GM13976 (cell line): ENCODE results near the gene DNAJA1.

Source experiments
- DNase-seq: peaks from one replicate; pipeline ENCODE4 v3.0.0; 2012; ENCODE audit warnings: low spot score
- in situ Hi-C: fragments of 300-500 bp; cut with MboI; formaldehyde crosslinking; loops from one replicate; pipeline ENCODE4 v1.12.0; 2022; ENCODE audit warnings: low sequenced_read_pairs, mixed read lengths, inconsistent platforms; ENCODE audit not compliant: unreplicated experiment
- TF ChIP-seq, protein P1 (sequence below): IDR thresholded peaks from 2 replicates; pipeline ENCODE4 v1.5.1; 2012; ENCODE audit warnings: borderline replicate concordance, mild to moderate bottlenecking; ENCODE audit not compliant: insufficient read depth; ENCODE audit errors: extremely low read depth, missing control alignments, control extremely low read depth

DNAJA1 gene

DNA sequence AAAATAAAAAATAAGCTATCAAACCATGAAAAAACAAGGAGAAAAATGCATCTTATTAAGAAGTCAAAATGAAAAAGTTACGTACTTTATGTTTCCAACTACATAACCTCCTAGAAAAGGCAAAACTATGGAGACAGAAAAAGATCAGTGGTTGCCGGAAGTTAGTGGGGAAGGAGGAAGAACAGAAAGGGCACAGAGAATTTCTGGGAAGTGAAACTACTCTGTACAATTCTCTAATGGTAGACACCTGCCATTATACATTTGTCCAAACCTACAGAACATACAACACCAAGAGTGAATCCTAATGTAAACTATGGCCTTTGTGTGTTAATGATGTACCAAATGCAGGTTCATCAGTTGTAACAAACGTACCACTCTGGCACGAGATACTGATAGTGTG lies 26.1 kb downstream of the DNAJA1 start:
- TF ChIP-seq, protein P1, sequence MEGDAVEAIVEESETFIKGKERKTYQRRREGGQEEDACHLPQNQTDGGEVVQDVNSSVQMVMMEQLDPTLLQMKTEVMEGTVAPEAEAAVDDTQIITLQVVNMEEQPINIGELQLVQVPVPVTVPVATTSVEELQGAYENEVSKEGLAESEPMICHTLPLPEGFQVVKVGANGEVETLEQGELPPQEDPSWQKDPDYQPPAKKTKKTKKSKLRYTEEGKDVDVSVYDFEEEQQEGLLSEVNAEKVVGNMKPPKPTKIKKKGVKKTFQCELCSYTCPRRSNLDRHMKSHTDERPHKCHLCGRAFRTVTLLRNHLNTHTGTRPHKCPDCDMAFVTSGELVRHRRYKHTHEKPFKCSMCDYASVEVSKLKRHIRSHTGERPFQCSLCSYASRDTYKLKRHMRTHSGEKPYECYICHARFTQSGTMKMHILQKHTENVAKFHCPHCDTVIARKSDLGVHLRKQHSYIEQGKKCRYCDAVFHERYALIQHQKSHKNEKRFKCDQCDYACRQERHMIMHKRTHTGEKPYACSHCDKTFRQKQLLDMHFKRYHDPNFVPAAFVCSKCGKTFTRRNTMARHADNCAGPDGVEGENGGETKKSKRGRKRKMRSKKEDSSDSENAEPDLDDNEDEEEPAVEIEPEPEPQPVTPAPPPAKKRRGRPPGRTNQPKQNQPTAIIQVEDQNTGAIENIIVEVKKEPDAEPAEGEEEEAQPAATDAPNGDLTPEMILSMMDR = no peak
- in situ Hi-C loops = no loop called here
- DNase-seq = no peak

DNA sequence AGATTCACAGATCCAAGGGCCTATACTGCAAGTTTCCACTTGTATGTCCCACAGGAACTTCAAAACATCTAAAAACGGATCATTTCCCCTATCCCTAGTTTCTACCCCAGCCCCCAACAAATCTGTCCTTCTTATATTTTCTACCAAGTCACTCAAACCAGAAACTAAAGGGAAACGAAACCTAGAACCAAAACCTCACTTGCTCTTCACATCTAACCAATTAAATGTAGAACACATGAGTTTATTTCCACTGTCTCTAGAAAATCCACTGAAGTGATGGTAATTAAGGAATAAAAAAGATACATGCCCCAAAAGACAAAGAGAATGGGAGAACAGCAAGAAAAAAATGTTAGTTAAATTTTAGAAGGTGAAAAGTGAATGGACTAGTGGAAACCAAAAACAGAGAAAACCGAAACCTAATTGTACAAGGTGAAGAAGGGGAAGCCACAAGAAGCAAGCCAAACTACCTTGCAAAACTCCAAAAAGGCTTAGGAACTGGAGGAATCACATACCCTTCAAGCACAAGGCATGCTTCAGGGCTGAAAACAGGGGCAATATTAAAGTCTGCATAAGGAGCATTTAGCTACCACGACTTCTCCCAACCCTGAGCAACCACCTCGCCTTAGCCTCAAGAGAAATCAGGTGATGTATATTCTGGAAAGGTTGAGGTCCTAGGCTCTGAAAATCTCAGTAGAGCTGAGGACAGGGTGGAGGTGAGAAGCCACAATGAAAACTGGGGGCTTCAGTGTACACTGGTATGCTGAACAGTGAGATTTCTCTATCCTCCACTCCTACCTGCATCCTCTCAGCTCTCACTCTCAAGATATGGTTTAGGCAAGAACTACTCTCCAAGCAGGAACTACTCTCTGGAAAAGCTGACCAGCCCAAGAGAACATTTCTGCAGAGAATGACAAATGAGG lies 40.3 kb downstream of the DNAJA1 start:
- TF ChIP-seq, protein P1 = no peak
- DNase-seq = peak; percentile 58
- in situ Hi-C loops = no loop called here

DNA sequence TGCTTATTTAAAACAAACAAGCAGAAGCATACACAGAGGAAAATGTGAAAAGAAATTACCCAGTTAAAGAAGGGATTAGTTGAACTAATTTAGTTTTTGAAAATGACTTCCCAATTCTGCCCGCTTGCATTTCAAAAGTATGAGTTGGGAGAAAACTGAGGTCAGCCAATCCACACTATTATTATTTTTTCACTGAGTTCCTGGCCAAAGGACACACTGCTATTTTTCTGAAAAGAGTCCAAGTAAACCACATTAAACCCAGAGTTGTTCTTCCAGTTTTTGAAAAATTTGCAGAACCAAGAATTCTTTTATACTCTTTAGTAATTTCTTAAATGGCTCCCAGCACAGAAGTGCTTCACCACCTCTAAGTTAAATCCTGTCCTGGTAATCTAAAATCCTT lies 43.9 kb downstream of the DNAJA1 start:
- TF ChIP-seq, protein P1 = no peak
- in situ Hi-C loops = no loop called here
- DNase-seq = no peak

DNA sequence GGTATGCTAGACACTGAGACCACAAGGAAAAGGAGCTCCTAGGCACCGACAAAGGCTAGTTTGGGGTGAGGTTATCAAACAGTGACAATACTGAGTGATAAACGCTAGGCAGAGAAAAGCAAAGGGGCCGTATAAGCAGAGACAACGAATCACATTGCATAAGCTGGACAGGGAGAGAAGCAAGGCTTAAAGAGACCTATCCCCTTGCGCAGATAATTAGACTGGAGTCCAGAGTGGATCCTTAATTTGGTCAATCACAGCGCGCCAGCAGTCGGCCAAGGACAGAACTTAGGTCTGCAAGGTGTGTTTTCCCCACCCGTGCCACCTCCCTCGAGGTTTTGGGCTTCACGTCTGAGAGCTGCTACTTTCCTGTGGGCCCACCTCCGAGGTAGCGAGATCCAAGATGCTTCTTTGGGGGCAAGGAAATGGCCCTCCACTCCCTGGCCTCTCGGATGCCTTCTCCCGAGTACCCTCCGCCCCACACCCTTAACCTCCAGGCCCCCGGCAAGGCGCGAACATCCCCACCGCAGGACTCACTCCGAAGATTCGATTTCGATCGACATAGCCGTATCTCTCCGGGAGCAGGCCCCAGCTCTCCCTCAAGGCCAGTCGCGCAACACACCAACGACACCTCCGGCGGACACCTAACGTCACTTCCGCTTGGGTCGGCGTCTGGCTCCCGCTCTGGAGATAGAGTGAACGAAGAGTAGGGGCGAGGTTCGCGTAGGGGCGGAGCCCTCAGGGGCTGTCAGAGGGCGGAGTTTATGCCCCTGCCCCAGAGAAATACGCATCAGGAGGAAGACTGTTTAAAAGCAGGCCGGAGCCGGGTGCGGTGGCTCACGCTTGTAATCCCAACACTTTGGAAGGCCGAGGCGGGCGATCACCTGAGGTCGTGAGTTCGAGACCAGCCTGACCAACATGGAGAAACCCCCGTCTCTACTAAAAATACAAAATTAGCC lies 51.3 kb downstream of the DNAJA1 start, which contains the start of gene SMU1:
TSS of gene SMU1 (minus strand) at position 629 of the 959 bp plus-strand sequence. CDS start at position 563, 66 bp downstream.
- in situ Hi-C loops = no loop called here
- TF ChIP-seq, protein P1 = no peak
- DNase-seq = peak; percentile 97

DNA sequence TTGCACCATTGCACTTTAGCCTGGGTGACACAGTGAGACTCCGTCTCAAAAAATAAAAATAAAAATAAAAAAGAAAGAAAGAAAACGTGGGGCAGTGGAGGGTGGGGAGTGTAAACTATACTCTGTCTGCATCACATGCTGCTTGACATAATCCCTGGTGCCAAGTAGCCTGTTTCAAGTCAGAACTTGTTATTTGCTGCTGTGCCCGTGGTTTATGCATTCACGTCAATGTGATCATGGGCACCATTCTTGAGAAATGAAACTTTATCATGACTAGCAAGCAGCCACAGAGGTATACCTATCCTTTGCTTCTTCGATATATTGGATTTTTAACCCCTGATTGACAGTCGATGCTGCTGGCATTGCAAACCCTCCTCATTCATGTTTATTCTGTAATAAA lies 55.5 kb downstream of the DNAJA1 start:
- no peak for DNase-seq
- TF ChIP-seq, protein P1 = no peak
- in situ Hi-C loops = loop anchor here (5.0 kb wide), 1 partner anchor 142 kb away; no protein-coding TSS in a partner anchor

DNA sequence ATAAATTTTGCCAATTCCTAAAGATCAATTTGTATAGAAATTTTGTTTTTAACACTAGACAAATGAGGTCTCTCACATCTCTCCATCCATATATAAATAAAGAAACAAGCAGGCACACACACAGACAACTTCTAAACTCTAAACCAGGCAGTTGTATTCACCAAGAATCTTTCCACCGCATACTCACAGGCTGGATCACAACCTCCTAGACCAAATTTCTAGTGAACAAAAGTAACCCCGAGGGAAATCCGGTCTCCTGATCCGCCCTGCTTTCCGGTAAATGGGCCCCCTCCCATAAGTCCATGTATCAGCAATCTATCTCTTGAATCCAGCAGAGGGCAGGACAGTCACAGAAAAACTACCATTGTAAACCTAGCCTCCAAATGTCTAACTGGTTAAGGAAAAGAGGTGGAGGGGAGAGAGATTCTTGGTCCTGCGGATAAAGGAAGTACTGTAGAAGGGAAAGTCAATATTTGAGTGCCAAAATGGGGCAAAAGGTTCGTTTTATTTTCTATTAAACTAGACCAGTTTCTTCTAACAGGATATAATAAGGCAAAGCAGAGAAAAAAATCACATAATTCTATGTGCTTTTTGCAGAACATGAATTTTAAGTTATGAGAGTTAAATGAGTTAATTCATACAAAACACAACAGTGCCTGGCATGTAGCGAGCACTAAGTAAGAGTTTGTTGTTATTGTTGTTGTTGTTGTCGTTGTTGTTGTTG lies 56.2 kb downstream of the DNAJA1 start:
- in situ Hi-C loops = loop anchor here (5.0 kb wide), 1 partner anchor 141 kb away; no protein-coding TSS in a partner anchor
- TF ChIP-seq, protein P1 = peak; percentile 59
- DNase-seq = peak; percentile 78
